ENCODE data around the gene DHCR24. TPM values are rescaled to one million over a fixed set of nuclear protein-coding genes. Genes with fewer than 3 reads are reported as not detected.

Gene DHCR24
- total and polyA plus RNA-seq, 2 of the 13 experiments (the other 11 are each of a cell fraction or from before 2014, with no cell fraction given), result 374 to 448 TPM

DNA sequence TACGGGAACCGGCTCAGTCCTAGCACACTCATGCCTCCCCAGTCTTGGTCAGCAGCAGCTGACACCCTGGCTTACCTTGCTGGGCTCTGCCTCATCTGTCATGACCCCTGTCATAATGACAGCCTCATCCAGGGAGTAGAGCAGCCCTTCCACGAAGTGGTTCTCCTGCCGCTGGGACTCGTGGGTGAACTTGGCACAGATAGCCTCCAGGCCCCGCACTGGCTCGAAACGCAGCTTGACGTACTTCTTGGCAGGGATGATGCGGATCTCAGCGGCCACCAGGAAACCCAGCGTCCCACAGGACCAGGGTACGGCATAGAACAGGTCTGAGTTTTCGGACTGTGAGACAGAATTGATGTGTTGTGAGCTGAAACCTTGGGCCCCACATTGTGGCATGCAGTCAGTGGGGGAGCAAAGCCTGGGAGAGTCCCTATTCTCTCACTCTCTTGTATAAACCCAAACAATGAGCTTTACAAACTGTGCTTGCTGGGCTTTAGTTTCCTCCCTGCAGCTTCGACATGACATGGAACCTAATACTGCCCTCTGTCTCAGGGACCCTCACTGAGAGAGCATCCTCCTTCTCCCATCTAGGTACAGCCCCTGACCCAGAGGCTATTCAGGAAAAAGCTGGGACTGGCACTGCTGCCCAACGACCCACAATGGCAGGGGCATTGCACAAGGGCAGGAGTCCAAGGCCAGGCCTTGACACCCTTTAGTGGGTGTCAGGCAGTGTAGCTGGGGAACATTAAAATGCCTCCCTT is 15.5 kb downstream of the DHCR24 start (continued):
- TF ChIP-seq HMGA1 (CRISPR knock-in tag; conservative IDR thresholded peaks at IDR 0.05) (no peak), TAF15 (IDR thresholded peaks at IDR 0.05; ENCODE audit: low read depth, low read length, poor library complexity, severe bottlenecking) (no peak), ZFP36L1 (CRISPR knock-in tag; IDR thresholded peaks at IDR 0.05) (no peak), XRCC5 (optimal IDR thresholded peaks at IDR 0.05; ENCODE audit: low read length) (no peak), ZFX (CRISPR knock-in tag; IDR thresholded peaks at IDR 0.05; ENCODE audit: low read depth) (no peak), ZFP37 (CRISPR knock-in tag; IDR thresholded peaks at IDR 0.05; ENCODE audit: borderline replicate concordance) (no peak), TARDBP (CRISPR knock-in tag; IDR thresholded peaks at IDR 0.05) (no peak), NR2C2 (CRISPR knock-in tag; IDR thresholded peaks at IDR 0.05; ENCODE audit: borderline replicate concordance) (no peak), ZNF180 (CRISPR knock-in tag; IDR thresholded peaks at IDR 0.05; ENCODE audit: borderline replicate concordance, low read depth) (no peak), POLR2G (IDR thresholded peaks at IDR 0.05; ENCODE audit: low read depth, low read length) (peak; percentile 34; the same call in 1 of the 2 replicates), GTF2F1 (IDR thresholded peaks at IDR 0.05; ENCODE audit: low read length) (no peak), KMT2A (CRISPR knock-in tag; IDR thresholded peaks at IDR 0.05) (no peak), ZNF709 (CRISPR knock-in tag; IDR thresholded peaks at IDR 0.05) (no peak), ZNF724P (CRISPR knock-in tag; IDR thresholded peaks at IDR 0.05; ENCODE audit: borderline replicate concordance) (no peak), CBFB (CRISPR knock-in tag; IDR thresholded peaks at IDR 0.05) (no peak), MTF2 (CRISPR knock-in tag; IDR thresholded peaks at IDR 0.05; ENCODE audit: borderline replicate concordance) (no peak), MED1 (CRISPR knock-in tag; IDR thresholded peaks at IDR 0.05) (0 out of 2 replicates have a peak, but pooled peaks have one; percentile 15), SNAPC2 (CRISPR knock-in tag; IDR thresholded peaks at IDR 0.05) (no peak), ZNF644 (CRISPR knock-in tag; IDR thresholded peaks at IDR 0.05; ENCODE audit: low read depth) (no peak)
- TF ChIP-seq, protein P1, sequence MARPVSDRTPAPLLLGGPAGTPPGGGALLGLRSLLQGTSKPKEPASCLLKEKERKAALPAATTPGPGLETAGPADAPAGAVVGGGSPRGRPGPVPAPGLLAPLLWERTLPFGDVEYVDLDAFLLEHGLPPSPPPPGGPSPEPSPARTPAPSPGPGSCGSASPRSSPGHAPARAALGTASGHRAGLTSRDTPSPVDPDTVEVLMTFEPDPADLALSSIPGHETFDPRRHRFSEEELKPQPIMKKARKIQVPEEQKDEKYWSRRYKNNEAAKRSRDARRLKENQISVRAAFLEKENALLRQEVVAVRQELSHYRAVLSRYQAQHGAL (CRISPR knock-in tag; IDR thresholded peaks at IDR 0.05; ENCODE audit: not compliant biosample characterization), result no peak
- TF ChIP-seq, protein P2, sequence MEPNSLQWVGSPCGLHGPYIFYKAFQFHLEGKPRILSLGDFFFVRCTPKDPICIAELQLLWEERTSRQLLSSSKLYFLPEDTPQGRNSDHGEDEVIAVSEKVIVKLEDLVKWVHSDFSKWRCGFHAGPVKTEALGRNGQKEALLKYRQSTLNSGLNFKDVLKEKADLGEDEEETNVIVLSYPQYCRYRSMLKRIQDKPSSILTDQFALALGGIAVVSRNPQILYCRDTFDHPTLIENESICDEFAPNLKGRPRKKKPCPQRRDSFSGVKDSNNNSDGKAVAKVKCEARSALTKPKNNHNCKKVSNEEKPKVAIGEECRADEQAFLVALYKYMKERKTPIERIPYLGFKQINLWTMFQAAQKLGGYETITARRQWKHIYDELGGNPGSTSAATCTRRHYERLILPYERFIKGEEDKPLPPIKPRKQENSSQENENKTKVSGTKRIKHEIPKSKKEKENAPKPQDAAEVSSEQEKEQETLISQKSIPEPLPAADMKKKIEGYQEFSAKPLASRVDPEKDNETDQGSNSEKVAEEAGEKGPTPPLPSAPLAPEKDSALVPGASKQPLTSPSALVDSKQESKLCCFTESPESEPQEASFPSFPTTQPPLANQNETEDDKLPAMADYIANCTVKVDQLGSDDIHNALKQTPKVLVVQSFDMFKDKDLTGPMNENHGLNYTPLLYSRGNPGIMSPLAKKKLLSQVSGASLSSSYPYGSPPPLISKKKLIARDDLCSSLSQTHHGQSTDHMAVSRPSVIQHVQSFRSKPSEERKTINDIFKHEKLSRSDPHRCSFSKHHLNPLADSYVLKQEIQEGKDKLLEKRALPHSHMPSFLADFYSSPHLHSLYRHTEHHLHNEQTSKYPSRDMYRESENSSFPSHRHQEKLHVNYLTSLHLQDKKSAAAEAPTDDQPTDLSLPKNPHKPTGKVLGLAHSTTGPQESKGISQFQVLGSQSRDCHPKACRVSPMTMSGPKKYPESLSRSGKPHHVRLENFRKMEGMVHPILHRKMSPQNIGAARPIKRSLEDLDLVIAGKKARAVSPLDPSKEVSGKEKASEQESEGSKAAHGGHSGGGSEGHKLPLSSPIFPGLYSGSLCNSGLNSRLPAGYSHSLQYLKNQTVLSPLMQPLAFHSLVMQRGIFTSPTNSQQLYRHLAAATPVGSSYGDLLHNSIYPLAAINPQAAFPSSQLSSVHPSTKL (CRISPR knock-in tag; IDR thresholded peaks at IDR 0.05), result no peak
- TF ChIP-seq, protein P3, sequence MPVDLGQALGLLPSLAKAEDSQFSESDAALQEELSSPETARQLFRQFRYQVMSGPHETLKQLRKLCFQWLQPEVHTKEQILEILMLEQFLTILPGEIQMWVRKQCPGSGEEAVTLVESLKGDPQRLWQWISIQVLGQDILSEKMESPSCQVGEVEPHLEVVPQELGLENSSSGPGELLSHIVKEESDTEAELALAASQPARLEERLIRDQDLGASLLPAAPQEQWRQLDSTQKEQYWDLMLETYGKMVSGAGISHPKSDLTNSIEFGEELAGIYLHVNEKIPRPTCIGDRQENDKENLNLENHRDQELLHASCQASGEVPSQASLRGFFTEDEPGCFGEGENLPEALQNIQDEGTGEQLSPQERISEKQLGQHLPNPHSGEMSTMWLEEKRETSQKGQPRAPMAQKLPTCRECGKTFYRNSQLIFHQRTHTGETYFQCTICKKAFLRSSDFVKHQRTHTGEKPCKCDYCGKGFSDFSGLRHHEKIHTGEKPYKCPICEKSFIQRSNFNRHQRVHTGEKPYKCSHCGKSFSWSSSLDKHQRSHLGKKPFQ (CRISPR knock-in tag; IDR thresholded peaks at IDR 0.05; ENCODE audit: insufficient replicate concordance), result no peak

All from HepG2 (cell line).